NT2/D1 (cell line): ENCODE data around the gene HOXB9.
A peak's percentile ranks its signal among the peaks of the same experiment; 100 is the strongest.

Experiments used
- DNase-seq: peaks from one replicate; pipeline ENCODE4 v3.0.0-alpha.2; 2011; ENCODE audit warnings: low read depth, low spot score
- H3K27me3 ChIP-seq: 2 replicates; pipeline ENCODE4 v1.6.0; 2011; ENCODE audit warnings: mild to moderate bottlenecking; ENCODE audit not compliant: insufficient read length, insufficient read depth
- H3K36me3 ChIP-seq: 2 replicates; pipeline ENCODE4 v1.6.1; 2011; ENCODE audit warnings: mild to moderate bottlenecking, low read length, mixed read lengths; ENCODE audit not compliant: insufficient read depth, insufficient read length
- H3K4me1 ChIP-seq: 2 replicates; pipeline ENCODE4 v1.5.1; 2011; ENCODE audit not compliant: insufficient read depth, insufficient read length
- H3K4me3 ChIP-seq: 2 replicates; pipeline ENCODE4 v1.5.1; 2011; ENCODE audit warnings: low read depth; ENCODE audit not compliant: insufficient read length
- H3K9ac ChIP-seq: 2 replicates; pipeline ENCODE4 v1.6.0; 2011; ENCODE audit warnings: low read depth; ENCODE audit not compliant: insufficient read length
- H3K9me3 ChIP-seq: 2 replicates; pipeline ENCODE4 v1.5.1; 2011; ENCODE audit warnings: mild to moderate bottlenecking, low read length; ENCODE audit not compliant: insufficient read depth
- SUZ12 ChIP-seq: IDR thresholded peaks from 2 replicates; pipeline ENCODE4 v1.6.1; 2011; ENCODE audit not compliant: insufficient read length, insufficient read depth; ENCODE audit errors: extremely low read depth
- YY1 ChIP-seq: IDR thresholded peaks from 2 replicates; pipeline ENCODE4 v1.6.1; 2011; ENCODE audit not compliant: insufficient read length, insufficient read depth
- ZNF274 ChIP-seq: IDR thresholded peaks from 2 replicates; pipeline ENCODE4 v1.6.1; 2011; ENCODE audit warnings: mild to moderate bottlenecking, low read depth, low read length

HOXB9 gene

GRCh38 chr17:48637323-48638260 lies 11.4 kb upstream of the HOXB9 start:
- DNase-seq, result no peak
- peaks cover 3% of the 10 kb centered on the region; the same call in 1 of the 2 replicates for H3K9me3 ChIP-seq
- no peaks in the 10 kb centered on the region for H3K27me3 ChIP-seq
- no peak overlapping the region for H3K9ac ChIP-seq
- peaks cover 63% of the 10 kb centered on the region for H3K36me3 ChIP-seq
- peaks cover 5% of the 10 kb centered on the region for H3K4me1 ChIP-seq
- TF ChIP-seq YY1, result no peak
- no peak for TF ChIP-seq SUZ12
- no peak for TF ChIP-seq ZNF274
- no peak overlapping the region for H3K4me3 ChIP-seq

GRCh38 chr17:48636177-48637018 lies 10.2 kb upstream of the HOXB9 start:
- Histone ChIP-seq H3K27me3 (no peaks in the 10 kb centered on the region), H3K9me3 (no peaks in the 10 kb centered on the region), H3K36me3 (peaks cover 55% of the 10 kb centered on the region), H3K4me3 (no peak overlapping the region), H3K9ac (no peak overlapping the region), H3K4me1 (peaks cover 3% of the 10 kb centered on the region)
- TF ChIP-seq YY1 (no peak), ZNF274 (no peak), SUZ12 (no peak)
- peak; percentile 80 for DNase-seq

- H3K9ac ChIP-seq, result no peak overlapping the region
- H3K4me1 ChIP-seq, result peaks cover 3% of the 10 kb centered on the region
- no peak overlapping the region for H3K4me3 ChIP-seq
- DNase-seq, result no peak
- TF ChIP-seq SUZ12 (no peak), ZNF274 (no peak)
- H3K9me3 ChIP-seq, result no peaks in the 10 kb centered on the region
- H3K36me3 ChIP-seq, result peaks cover 62% of the 10 kb centered on the region
- peaks cover 9% of the 10 kb centered on the region for H3K27me3 ChIP-seq
Measured at GRCh38 chr17:48634493-48635208, 8.5 kb upstream of the HOXB9 start.

- H3K4me3 ChIP-seq, result no peak overlapping the region
- H3K27me3 ChIP-seq, result peaks cover 23% of the 10 kb centered on the region
Measured at GRCh38 chr17:48633266-48633677, 7.1 kb upstream of the HOXB9 start.

GRCh38 chr17:48632579-48633265 lies 6.6 kb upstream of the HOXB9 start:
- peaks cover 28% of the 10 kb centered on the region for H3K27me3 ChIP-seq
- no peaks in the 10 kb centered on the region for H3K9me3 ChIP-seq
- DNase-seq, result no peak
- H3K4me1 ChIP-seq, result peaks cover 3% of the 10 kb centered on the region
- no peak overlapping the region for H3K9ac ChIP-seq
- H3K36me3 ChIP-seq, result peaks cover 56% of the 10 kb centered on the region
- no peak for TF ChIP-seq SUZ12
- TF ChIP-seq ZNF274, result no peak
- TF ChIP-seq YY1, result no peak
- no peak overlapping the region for H3K4me3 ChIP-seq

More at GRCh38 chr17:48633266-48633677, 7.1 kb upstream of the HOXB9 start:
- Histone ChIP-seq H3K9ac (no peak overlapping the region), H3K4me1 (peaks cover 3% of the 10 kb centered on the region), H3K9me3 (no peaks in the 10 kb centered on the region), H3K36me3 (peaks cover 60% of the 10 kb centered on the region)
- no peak for TF ChIP-seq YY1
- TF ChIP-seq ZNF274, result no peak
- no peak for TF ChIP-seq SUZ12
- DNase-seq, result no peak

GRCh38 chr17:48631693-48632578 lies 5.8 kb upstream of the HOXB9 start:
- Histone ChIP-seq H3K9me3 (no peaks in the 10 kb centered on the region), H3K9ac (no peak overlapping the region), H3K36me3 (peaks cover 53% of the 10 kb centered on the region), H3K4me3 (no peak overlapping the region), H3K4me1 (peaks cover 3% of the 10 kb centered on the region), H3K27me3 (peaks cover 36% of the 10 kb centered on the region)
- TF ChIP-seq YY1, result no peak
- no peak for TF ChIP-seq SUZ12
- no peak for TF ChIP-seq ZNF274
- no peak for DNase-seq
